SK-N-MC (cell line): ENCODE results near the gene PLD3.

ENCODE experiments used
- DNase-seq: peaks from one replicate; pipeline ENCODE4 v3.0.0-alpha.2; 2011; ENCODE audit warnings: low read depth, low spot score
- H3K27ac ChIP-seq: fragments of 200-600 bp; sonication (generic); 2 replicates; pipeline ENCODE4 v1.5.1; 2016; ENCODE audit warnings: mixed run types
- H3K36me3 ChIP-seq: fragments of 200-600 bp; sonication (generic); 2 replicates; pipeline ENCODE4 v1.6.1; 2017; ENCODE audit warnings: antibody characterized with exemption, low read length, mixed read lengths; ENCODE audit not compliant: insufficient read depth
- H3K4me3 ChIP-seq: fragments of 200-600 bp; sonication (generic); 2 replicates; pipeline ENCODE4 v1.5.1; 2016
- H3K9ac ChIP-seq: fragments of 200-600 bp; sonication (generic); 2 replicates; pipeline ENCODE4 v1.8.0; 2017; ENCODE audit warnings: mixed run types, mixed read lengths; ENCODE audit not compliant: insufficient read length
- H3K9me3 ChIP-seq: fragments of 200-600 bp; sonication (generic); 2 replicates; pipeline ENCODE4 v1.6.1; 2017; ENCODE audit warnings: low read depth, mild to moderate bottlenecking, antibody characterized with exemption, low read length, moderate library complexity, mixed read lengths
- EZH2 ChIP-seq: fragments of 200-600 bp; sonication (generic); IDR thresholded peaks from one replicate; pipeline ENCODE4 v1.6.1; 2017; ENCODE audit warnings: antibody characterized with exemption
- FOXP2 ChIP-seq: optimal IDR thresholded peaks from 2 replicates; pipeline ENCODE3; 2011; ENCODE audit warnings: mild to moderate bottlenecking, moderate library complexity; ENCODE audit not compliant: insufficient read depth; ENCODE audit errors: extremely low read length, control extremely low read depth
- POLR2AphosphoS5 ChIP-seq: IDR thresholded peaks from 2 replicates; pipeline ENCODE4 v1.6.1; 2012; ENCODE audit warnings: mild to moderate bottlenecking, low read depth, low read length, borderline replicate concordance

Gene PLD3

GRCh38 chr19:40312533-40312932, 36.0 kb upstream of the PLD3 start:
- Histone ChIP-seq H3K36me3 (no peaks in the 10 kb centered on the region; the same call in 1 of the 2 replicates), H3K27ac (no peak overlapping the region), H3K9ac (no peak overlapping the region), H3K9me3 (no peaks in the 10 kb centered on the region), H3K4me3 (no peak overlapping the region)
- TF ChIP-seq FOXP2 (no peak), POLR2AphosphoS5 (no peak)
- DNase-seq: no peak

DNA sequence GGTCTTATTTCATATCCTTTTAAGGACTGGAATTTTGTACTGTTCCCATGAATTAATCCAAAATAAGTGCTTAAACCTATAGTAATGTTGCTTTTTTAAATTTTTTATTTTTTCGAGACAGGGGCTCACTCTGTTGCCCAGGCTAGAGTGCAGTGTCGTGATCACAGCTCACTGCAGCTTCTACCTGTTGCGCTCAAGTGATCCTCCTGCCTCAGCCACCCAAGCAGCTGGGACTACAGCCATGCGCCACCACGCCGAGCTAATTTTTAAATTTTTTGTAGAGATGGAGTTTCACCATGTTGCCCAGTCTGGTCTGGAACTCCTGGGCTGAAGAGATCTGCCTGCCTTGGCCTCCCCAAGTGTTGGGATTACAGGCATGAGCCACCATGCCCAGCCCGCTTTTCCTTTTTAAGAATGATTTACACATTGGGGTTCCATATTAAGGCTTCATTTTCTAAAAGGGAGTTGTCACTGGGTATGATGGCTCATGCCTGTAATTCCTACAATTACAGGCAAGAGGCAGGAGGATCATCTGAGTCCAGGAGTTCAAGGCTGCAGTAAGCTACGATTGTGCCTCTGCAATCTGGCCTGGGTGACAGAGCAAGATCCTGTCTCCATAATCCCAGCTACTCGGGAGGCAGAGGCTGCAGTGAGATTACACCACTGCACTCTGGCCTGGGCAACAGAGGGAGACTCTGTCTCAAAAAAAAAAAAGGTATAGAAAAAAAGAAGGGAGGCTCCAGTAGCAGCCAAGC, 35.1 kb upstream of the PLD3 start:
- no peak overlapping the region for H3K27ac ChIP-seq
- H3K4me3 ChIP-seq: no peak overlapping the region
- TF ChIP-seq FOXP2: no peak
- no peak for TF ChIP-seq EZH2
- TF ChIP-seq POLR2AphosphoS5: no peak
- H3K36me3 ChIP-seq: no peaks in the 10 kb centered on the region; the same call in 1 of the 2 replicates
- no peaks in the 10 kb centered on the region for H3K9me3 ChIP-seq
- DNase-seq: no peak
- no peak overlapping the region for H3K9ac ChIP-seq

- no peak overlapping the region; the same call in 1 of the 2 replicates for H3K27ac ChIP-seq
These were observed 33.8 kb upstream of the PLD3 start for GRCh38 chr19:40314656-40315055.

DNA sequence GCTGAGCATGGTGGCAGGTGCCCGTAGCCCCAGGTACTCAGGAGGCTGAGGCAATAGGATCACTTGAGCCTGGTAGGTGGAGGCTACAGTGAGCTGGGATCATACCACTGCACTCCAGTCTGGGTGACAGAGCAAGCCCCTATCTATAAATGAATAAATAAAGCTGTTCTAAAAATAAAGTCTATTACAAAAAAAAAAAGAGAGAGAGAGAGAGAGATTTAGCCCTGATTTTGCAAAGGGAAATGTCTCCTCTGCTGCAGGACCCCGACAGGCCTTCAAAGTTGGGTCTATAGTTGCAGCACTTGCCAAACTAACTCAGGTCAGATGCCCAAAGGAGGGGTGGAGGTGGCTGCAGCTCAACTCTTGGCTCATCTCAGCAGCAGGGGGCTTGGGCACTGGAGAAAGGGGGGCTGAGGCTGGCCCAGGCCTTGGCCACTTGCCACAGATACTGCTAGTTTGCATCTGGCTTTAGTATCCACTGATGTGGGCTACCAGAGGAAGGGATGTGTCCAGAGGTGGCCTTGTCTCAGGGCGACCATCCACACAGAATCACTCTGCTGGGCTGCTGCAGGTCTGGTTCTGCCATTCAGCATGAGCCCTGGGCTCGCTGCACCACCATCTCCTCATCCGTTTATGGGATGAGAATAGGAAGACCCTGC, 32.6 kb upstream of the PLD3 start:
- H3K9me3 ChIP-seq: no peaks in the 10 kb centered on the region
- H3K4me3 ChIP-seq: no peak overlapping the region
- no peak overlapping the region for H3K9ac ChIP-seq
- DNase-seq: no peak
- H3K27ac ChIP-seq: peak overlapping the region; percentile 1; the same call in 1 of the 2 replicates
- TF ChIP-seq EZH2 (no peak), FOXP2 (no peak), POLR2AphosphoS5 (no peak)
- peaks cover 5% of the 10 kb centered on the region; the same call in 1 of the 2 replicates for H3K36me3 ChIP-seq

More at GRCh38 chr19:40314656-40315055, 33.8 kb upstream of the PLD3 start:
- TF ChIP-seq EZH2 (no peak), POLR2AphosphoS5 (no peak), FOXP2 (no peak)
- Histone ChIP-seq H3K9me3 (no peaks in the 10 kb centered on the region), H3K36me3 (no peaks in the 10 kb centered on the region; the same call in 1 of the 2 replicates), H3K9ac (no peak overlapping the region), H3K4me3 (no peak overlapping the region)
- DNase-seq: no peak

- no peak overlapping the region for H3K27ac ChIP-seq
- TF ChIP-seq POLR2AphosphoS5 (no peak), FOXP2 (no peak), EZH2 (no peak)
- no peaks in the 10 kb centered on the region for H3K9me3 ChIP-seq
- H3K4me3 ChIP-seq: no peak overlapping the region
- H3K36me3 ChIP-seq: peaks cover 19% of the 10 kb centered on the region
- DNase-seq: no peak
- no peak overlapping the region for H3K9ac ChIP-seq
These were observed 31.2 kb upstream of the PLD3 start for GRCh38 chr19:40317338-40317737.

DNA sequence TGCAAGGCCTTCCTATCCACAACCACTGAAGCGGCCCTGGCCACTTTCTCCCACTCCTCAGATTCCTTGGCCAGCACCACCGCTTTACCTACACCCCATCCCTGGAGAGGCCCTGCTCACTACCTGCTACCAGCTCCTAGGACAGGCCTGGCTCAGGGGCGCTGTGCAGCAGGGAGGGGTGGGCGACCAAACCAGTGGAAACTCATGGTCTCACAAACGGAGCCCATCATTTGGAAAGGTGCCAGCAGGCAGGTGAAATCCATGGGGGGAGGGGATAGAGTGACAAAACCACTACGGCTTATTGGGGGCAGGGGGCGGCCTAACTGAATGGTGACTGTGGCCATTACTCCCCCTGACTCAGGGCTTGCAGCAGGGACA, 27.9 kb upstream of the PLD3 start:
- TF ChIP-seq POLR2AphosphoS5 (no peak), EZH2 (no peak), FOXP2 (no peak)
- Histone ChIP-seq H3K9ac (no peak overlapping the region), H3K36me3 (peaks cover 39% of the 10 kb centered on the region), H3K4me3 (no peak overlapping the region), H3K9me3 (no peaks in the 10 kb centered on the region), H3K27ac (no peak overlapping the region)
- DNase-seq: no peak

- Histone ChIP-seq H3K9ac (no peak overlapping the region), H3K4me3 (no peak overlapping the region), H3K36me3 (peaks cover 44% of the 10 kb centered on the region), H3K27ac (no peak overlapping the region), H3K9me3 (no peaks in the 10 kb centered on the region)
- TF ChIP-seq EZH2 (no peak), POLR2AphosphoS5 (no peak), FOXP2 (no peak)
- no peak for DNase-seq
These were observed 27.4 kb upstream of the PLD3 start for GRCh38 chr19:40321076-40321475.

- TF ChIP-seq POLR2AphosphoS5 (no peak), EZH2 (no peak), FOXP2 (no peak)
- DNase-seq: no peak
- H3K9me3 ChIP-seq: no peaks in the 10 kb centered on the region
- H3K9ac ChIP-seq: no peak overlapping the region
- H3K27ac ChIP-seq: no peak overlapping the region
- no peak overlapping the region for H3K4me3 ChIP-seq
- H3K36me3 ChIP-seq: peaks cover 51% of the 10 kb centered on the region
These were observed 26.8 kb upstream of the PLD3 start for GRCh38 chr19:40321566-40322270.
